COLO829 (cell line): ENCODE results near the gene ANKH.
A peak's percentile ranks its signal among the peaks of the same experiment; 100 is the strongest.

Source experiments
- DNase-seq: peaks from one replicate; pipeline ENCODE4 v3.0.0; 2012; ENCODE audit warnings: low spot score

ANKH gene

GRCh38 chr5:14664270-14665100, 207.1 kb downstream of the ANKH start, which contains the start of gene OTULIN:
Gene OTULIN (plus strand): TSS chr5:14664718. CDS start chr5:14664826, 108 bp downstream.
- DNase-seq, result peak; percentile 88

- no peak for DNase-seq
Measured at GRCh38 chr5:14663734-14664269, 207.8 kb downstream of the ANKH start.

- DNase-seq, result no peak
Measured at GRCh38 chr5:14662721-14663260, 208.8 kb downstream of the ANKH start.

GRCh38 chr5:14660833-14661232, 210.7 kb downstream of the ANKH start:
- DNase-seq, result no peak

- no peak for DNase-seq
Measured at GRCh38 chr5:14659821-14660607, 211.6 kb downstream of the ANKH start.

- DNase-seq, result no peak
Measured at GRCh38 chr5:14656898-14657297, 214.7 kb downstream of the ANKH start.

- DNase-seq, result no peak
Measured at GRCh38 chr5:14655146-14655741, 216.3 kb downstream of the ANKH start.
